ENCODE data around the gene HSPB2. TPM values are rescaled to one million over a fixed set of nuclear protein-coding genes. Genes with fewer than 3 reads are reported as not detected.

Gene HSPB2
- total RNA-seq, 1 donor: 2.2 TPM

DNA sequence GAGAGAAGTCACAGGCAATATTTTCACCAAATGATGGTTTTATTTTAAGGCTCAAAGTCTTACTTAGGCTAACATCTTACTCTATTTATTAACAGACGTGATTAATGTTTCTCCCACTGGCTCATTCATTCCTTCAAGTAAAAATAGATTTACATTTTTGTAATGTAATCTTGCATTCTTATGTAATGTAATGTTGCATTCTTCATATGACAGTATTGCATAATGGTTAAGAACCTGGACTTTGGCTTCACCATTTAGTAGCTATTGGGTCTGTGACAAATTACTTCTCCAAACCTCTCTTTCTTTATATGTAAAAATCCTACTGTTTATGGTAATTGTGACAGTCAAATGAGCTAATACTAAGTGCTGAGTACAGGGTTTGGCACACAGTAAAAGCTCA is 21.3 kb downstream of the HSPB2 start:
- Histone ChIP-seq H3K79me2 (ENCODE audit: insufficient read depth, low read length) (peaks cover 8% of the 10 kb centered on the region), H3K4me1 (ENCODE audit: insufficient read depth, low read length) (peaks cover 50% of the 10 kb centered on the region), H4K20me1 (ENCODE audit: insufficient read depth, low read length) (no peaks in the 10 kb centered on the region), H3K9me3 (ENCODE audit: low read depth, low read length) (no peaks in the 10 kb centered on the region), H3K27ac (ENCODE audit: low read depth, low read length) (peak overlapping the region; percentile 6), H3K36me3 (ENCODE audit: insufficient read depth, low read length) (no peaks in the 10 kb centered on the region), H3K27me3 (ENCODE audit: insufficient read depth, low read length) (no peaks in the 10 kb centered on the region), H2AFZ (ENCODE audit: low read length) (no peak overlapping the region), H3K4me3 (ENCODE audit: insufficient read depth, low read length) (no peak overlapping the region), H3K4me2 (ENCODE audit: insufficient read depth, low read length) (no peak overlapping the region)
- peak; percentile 8 for DNase-seq (ENCODE audit: insufficient read length, low spot score, missing footprints)
- TF ChIP-seq, protein P1, sequence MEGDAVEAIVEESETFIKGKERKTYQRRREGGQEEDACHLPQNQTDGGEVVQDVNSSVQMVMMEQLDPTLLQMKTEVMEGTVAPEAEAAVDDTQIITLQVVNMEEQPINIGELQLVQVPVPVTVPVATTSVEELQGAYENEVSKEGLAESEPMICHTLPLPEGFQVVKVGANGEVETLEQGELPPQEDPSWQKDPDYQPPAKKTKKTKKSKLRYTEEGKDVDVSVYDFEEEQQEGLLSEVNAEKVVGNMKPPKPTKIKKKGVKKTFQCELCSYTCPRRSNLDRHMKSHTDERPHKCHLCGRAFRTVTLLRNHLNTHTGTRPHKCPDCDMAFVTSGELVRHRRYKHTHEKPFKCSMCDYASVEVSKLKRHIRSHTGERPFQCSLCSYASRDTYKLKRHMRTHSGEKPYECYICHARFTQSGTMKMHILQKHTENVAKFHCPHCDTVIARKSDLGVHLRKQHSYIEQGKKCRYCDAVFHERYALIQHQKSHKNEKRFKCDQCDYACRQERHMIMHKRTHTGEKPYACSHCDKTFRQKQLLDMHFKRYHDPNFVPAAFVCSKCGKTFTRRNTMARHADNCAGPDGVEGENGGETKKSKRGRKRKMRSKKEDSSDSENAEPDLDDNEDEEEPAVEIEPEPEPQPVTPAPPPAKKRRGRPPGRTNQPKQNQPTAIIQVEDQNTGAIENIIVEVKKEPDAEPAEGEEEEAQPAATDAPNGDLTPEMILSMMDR (IDR thresholded peaks at IDR 0.05; ENCODE audit: extremely low read depth, low read depth, low read length): no peak

DNA sequence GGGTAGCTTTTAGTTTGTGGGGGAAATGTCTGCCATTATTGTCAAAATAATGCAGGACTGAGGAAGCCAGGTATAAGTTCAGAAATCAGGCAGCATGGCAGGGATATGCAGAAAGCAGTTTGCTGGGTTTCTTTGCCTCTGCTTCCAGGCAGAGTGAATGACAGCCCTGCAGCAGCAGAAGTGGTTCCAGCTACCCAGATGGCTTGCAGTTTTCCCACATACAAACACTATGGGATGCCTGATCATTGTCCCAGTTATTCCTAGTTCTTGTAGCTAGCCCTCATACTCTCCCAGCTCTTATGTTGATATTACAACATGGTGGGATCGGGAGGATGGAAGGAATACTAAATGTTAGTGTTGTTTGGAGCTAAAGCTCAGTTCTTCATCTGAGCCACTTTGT is 21.8 kb downstream of the HSPB2 start:
- H3K4me3 ChIP-seq (ENCODE audit: insufficient read depth, low read length): no peak overlapping the region
- TF ChIP-seq, protein P1 (IDR thresholded peaks at IDR 0.05; ENCODE audit: extremely low read depth, low read depth, low read length): no peak
- no peak overlapping the region for H2AFZ ChIP-seq (ENCODE audit: low read length)
- H3K4me2 ChIP-seq (ENCODE audit: insufficient read depth, low read length): no peak overlapping the region
- no peaks in the 10 kb centered on the region for H4K20me1 ChIP-seq (ENCODE audit: insufficient read depth, low read length)
- no peaks in the 10 kb centered on the region for H3K9me3 ChIP-seq (ENCODE audit: low read depth, low read length)
- H3K4me1 ChIP-seq (ENCODE audit: insufficient read depth, low read length): peaks cover 55% of the 10 kb centered on the region
- no peaks in the 10 kb centered on the region for H3K36me3 ChIP-seq (ENCODE audit: insufficient read depth, low read length)
- peak overlapping the region; percentile 6 for H3K27ac ChIP-seq (ENCODE audit: low read depth, low read length)
- no peak for DNase-seq (ENCODE audit: insufficient read length, low spot score, missing footprints)
- H3K79me2 ChIP-seq (ENCODE audit: insufficient read depth, low read length): peaks cover 8% of the 10 kb centered on the region
- H3K27me3 ChIP-seq (ENCODE audit: insufficient read depth, low read length): no peaks in the 10 kb centered on the region

DNA sequence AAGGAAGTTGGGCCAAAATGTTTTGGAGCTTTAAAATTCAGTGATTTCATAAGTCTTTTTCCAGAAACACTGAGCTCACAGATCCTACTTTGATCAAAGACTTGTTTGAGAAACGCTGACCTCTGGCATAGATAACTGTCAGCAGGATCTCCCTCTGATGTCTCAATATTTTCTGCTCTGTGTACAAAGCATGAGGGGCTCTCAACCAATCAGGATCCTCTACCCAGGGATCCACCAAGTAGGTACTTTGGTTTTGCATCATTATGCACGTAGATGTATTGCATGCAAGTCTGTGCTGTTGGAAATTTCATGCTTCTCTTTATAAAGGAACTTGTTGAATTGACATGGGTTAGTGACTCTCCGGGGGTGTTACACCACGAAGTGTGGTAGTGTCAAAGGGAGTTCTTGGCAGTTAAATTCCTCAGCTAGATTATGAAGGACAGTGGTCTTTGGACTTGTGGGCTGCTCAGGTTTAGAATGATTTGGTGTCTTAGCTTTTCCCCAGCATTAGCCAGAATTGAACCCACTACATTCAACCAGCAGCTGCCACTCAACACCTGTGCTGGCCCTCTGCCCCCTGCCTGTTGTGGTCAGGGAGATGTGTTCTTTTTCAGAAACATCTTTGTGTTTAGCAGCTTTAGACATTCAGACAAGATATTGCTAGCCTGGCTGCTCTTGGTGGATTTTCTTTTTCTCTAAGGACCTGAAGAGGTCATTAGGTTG is 22.9 kb downstream of the HSPB2 start:
- H3K4me1 ChIP-seq (ENCODE audit: insufficient read depth, low read length): peaks cover 66% of the 10 kb centered on the region
- peak overlapping the region; percentile 83 for H3K4me2 ChIP-seq (ENCODE audit: insufficient read depth, low read length)
- no peak for DNase-seq (ENCODE audit: insufficient read length, low spot score, missing footprints)

DNA sequence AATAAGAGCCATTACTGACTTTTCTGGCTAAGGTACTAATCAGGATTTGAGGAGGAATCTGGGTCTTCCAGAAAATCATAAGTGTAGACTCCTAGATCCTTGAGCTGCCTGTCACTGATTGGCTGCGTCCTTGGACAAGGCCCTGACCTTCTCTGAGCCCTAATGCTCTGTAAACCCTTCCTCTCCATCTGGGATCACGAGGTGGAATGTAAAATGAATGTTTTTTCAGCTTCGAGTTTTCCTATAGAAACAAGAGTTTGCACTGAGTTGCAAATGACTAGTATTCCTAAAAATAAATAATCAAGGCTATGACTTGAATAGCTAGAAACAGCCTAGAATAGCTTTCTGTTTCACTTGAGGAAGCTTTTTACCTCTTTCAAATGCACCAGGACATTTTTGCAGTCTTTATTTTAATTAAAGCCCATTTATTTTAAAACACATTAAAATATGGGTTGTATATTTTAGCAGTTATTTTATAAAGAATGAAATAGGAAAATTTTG is 23.6 kb downstream of the HSPB2 start:
- peaks cover 18% of the 10 kb centered on the region for H3K79me2 ChIP-seq (ENCODE audit: insufficient read depth, low read length)

More for the DNA sequence above, 22.9 kb downstream of the HSPB2 start:
- H3K79me2 ChIP-seq (ENCODE audit: insufficient read depth, low read length): peaks cover 12% of the 10 kb centered on the region
- H3K36me3 ChIP-seq (ENCODE audit: insufficient read depth, low read length): no peaks in the 10 kb centered on the region
- no peaks in the 10 kb centered on the region for H3K27me3 ChIP-seq (ENCODE audit: insufficient read depth, low read length)
- H3K9me3 ChIP-seq (ENCODE audit: low read depth, low read length): no peaks in the 10 kb centered on the region
- peak overlapping the region; percentile 79 for H3K4me3 ChIP-seq (ENCODE audit: insufficient read depth, low read length)
- TF ChIP-seq, protein P1 (IDR thresholded peaks at IDR 0.05; ENCODE audit: extremely low read depth, low read depth, low read length): no peak
- H4K20me1 ChIP-seq (ENCODE audit: insufficient read depth, low read length): no peaks in the 10 kb centered on the region
- peak overlapping the region; percentile 65 for H2AFZ ChIP-seq (ENCODE audit: low read length)
- peak overlapping the region; percentile 88 for H3K27ac ChIP-seq (ENCODE audit: low read depth, low read length)

More for the DNA sequence above, 23.6 kb downstream of the HSPB2 start:
- no peaks in the 10 kb centered on the region for H3K9me3 ChIP-seq (ENCODE audit: low read depth, low read length)
- TF ChIP-seq, protein P1 (IDR thresholded peaks at IDR 0.05; ENCODE audit: extremely low read depth, low read depth, low read length): no peak
- H3K4me1 ChIP-seq (ENCODE audit: insufficient read depth, low read length): peaks cover 66% of the 10 kb centered on the region
- peak overlapping the region; percentile 88 for H3K27ac ChIP-seq (ENCODE audit: low read depth, low read length)
- H3K4me3 ChIP-seq (ENCODE audit: insufficient read depth, low read length): peak overlapping the region; percentile 79
- no peak for DNase-seq (ENCODE audit: insufficient read length, low spot score, missing footprints)
- no peaks in the 10 kb centered on the region for H4K20me1 ChIP-seq (ENCODE audit: insufficient read depth, low read length)
- H3K36me3 ChIP-seq (ENCODE audit: insufficient read depth, low read length): no peaks in the 10 kb centered on the region
- no peaks in the 10 kb centered on the region for H3K27me3 ChIP-seq (ENCODE audit: insufficient read depth, low read length)
- H2AFZ ChIP-seq (ENCODE audit: low read length): peak overlapping the region; percentile 85
- peak overlapping the region; percentile 83 for H3K4me2 ChIP-seq (ENCODE audit: insufficient read depth, low read length)
